ENCODE results near the gene BGN. TPM values are rescaled to one million over a fixed set of nuclear protein-coding genes. Genes with fewer than 3 reads are reported as not detected.

Gene BGN
- total RNA-seq: 79.5 TPM

GRCh38 chrX:153494541-153495361 is at the start of gene BGN:
Gene BGN (plus strand): TSS chrX:153494980. CDS start chrX:153504632, 9,652 bp downstream.

DNA sequence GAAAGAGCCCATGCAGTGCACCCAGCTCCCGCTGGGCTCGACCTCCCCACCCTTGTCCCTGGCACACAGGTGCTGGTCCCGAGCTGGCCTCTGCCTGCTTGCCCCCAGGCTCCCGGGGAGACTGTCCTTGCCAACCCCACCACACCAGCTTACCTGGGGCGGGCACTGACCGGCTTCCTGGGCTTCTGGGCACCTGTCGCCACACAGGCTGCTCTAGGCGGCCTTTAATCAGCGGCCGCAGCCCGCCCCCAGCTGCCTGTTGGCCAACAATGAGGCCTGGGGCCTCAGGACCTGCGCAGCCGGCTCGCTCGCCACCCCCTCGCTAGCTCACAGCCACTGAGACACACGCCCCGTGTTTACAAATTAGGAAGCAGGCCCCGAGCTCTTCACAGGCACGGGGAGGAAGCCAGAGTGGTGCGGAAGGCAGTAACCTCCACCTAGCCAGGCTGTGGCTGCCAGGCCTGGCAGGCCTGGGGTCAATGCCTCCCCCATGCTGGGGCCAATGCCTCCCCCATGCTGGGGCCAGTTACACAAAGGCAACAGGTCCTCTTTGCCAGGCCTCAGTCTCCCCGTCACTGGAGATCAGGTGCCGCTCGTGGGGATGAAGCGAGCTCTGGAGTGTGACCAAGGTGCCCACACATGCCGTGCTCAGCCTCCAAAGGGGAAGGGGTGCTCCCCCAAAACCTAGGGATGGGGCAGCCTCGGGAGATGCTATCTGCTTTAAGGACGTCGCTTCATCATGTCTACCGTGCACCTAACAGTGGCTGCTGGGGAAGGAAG is 48.7 kb upstream of the BGN start, which contains the start of gene TREX2:
TREX2 (minus strand) TSS at position 201 of the 780 bp plus-strand sequence. CDS start 626 bp downstream, outside the sequence.

GRCh38 chrX:153470411-153471363 is 24.1 kb upstream of the BGN start, which contains the start of gene HAUS7:
Gene HAUS7 (minus strand): TSS chrX:153470576. CDS start chrX:153470557, 19 bp downstream.

DNA sequence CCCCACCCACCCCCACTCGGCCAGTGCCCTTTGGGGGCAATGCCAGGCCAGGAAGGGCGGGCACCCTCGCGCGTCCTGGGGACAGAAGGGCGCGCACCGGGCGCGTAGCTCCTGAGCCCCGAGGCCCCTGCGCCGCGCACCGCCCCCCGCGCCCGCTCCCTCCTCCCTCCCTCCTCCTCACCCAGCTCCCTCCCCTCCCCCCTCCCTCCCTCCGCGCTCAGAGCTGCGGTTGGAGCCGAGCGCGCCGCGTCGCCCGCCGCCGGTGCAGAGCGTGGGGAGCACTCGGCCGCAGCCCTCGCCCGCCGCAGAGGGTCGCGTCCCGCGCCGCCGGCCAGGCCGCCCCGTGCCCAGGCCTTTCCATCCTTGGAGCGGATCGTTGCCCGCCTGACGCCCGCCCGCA is 22.6 kb downstream of the BGN start, which contains the start of gene ATP2B3:
ATP2B3 (plus strand) TSS at position 220 of the 400 bp plus-strand sequence. CDS start 18,606 bp downstream, outside the sequence.

Other genes starting within 250 kb of the BGN start
- not detected for gene PNMA6F, start 173.2 kb upstream of the BGN start, total RNA-seq
- 18.1 TPM for gene ZNF275, start 160.8 kb upstream of the BGN start, total RNA-seq
- gene PNMA6E, start 93.6 kb upstream of the BGN start, total RNA-seq: not detected
- 1.5 TPM for gene ZFP92, start 83.5 kb upstream of the BGN start, total RNA-seq
- 1.6 TPM for gene TREX2, start 48.9 kb upstream of the BGN start, total RNA-seq
- gene HAUS7, start 24.4 kb upstream of the BGN start, total RNA-seq: 17.7 TPM
- 0.12 TPM for gene ATP2B3, start 22.7 kb downstream of the BGN start, total RNA-seq
- gene CCNQ, start 104.2 kb downstream of the BGN start, total RNA-seq: 17.0 TPM
- 72.7 TPM for gene DUSP9, start 152.2 kb downstream of the BGN start, total RNA-seq
- gene PNCK, start 178.8 kb downstream of the BGN start, total RNA-seq: 6.5 TPM
- gene SLC6A8, start 192.9 kb downstream of the BGN start, total RNA-seq: 40.9 TPM
- 94.9 TPM for gene BCAP31, start 229.4 kb downstream of the BGN start, total RNA-seq
- 10.8 TPM for gene ABCD1, start 229.9 kb downstream of the BGN start, total RNA-seq

Measured in metanephros (tissue), 1 donor.